CD4-positive, alpha-beta memory T cell (primary cell): Measurements from ENCODE around the gene SLC39A13. TPM values are rescaled to one million over a fixed set of nuclear protein-coding genes. Genes with fewer than 3 reads are reported as not detected.

Experiments used
- CTCF ChIA-PET: fragments of 350-600 bp; sonication (Branson Sonifier 250); formaldehyde crosslinking; loops from one replicate; lab custom pipeline; 2021; ENCODE audit warnings: inconsistent platforms; ENCODE audit not compliant: partially characterized antibody; lab: Charles Lee
- POLR2A ChIA-PET: fragments of 350-600 bp; sonication (Branson Sonifier 250); formaldehyde crosslinking; loops from one replicate; lab custom pipeline; 2021; ENCODE audit not compliant: partially characterized antibody; lab: Charles Lee
- DNase-seq, 5 donors: peaks; one replicate each; pipeline versions ENCODE4 v3.0.0 to v3.0.0-alpha.2; 2020 to 2022; ENCODE audit warnings: mixed read lengths in 1 of 5
- H3K27ac ChIP-seq: one replicate; pipeline ENCODE4 v1.7.0; 2013; ENCODE audit warnings: low read depth, low read length
- H3K27me3 ChIP-seq: 2 replicates; pipeline ENCODE4 v1.7.0; 2013; ENCODE audit warnings: mild to moderate bottlenecking, low read length, moderate library complexity; ENCODE audit not compliant: insufficient read depth
- H3K36me3 ChIP-seq: 2 replicates; pipeline ENCODE4 v1.7.0; 2013; ENCODE audit warnings: mild to moderate bottlenecking, low read length, moderate library complexity; ENCODE audit not compliant: insufficient read depth
- H3K4me1 ChIP-seq: 2 replicates; pipeline ENCODE4 v1.7.0; 2013; ENCODE audit warnings: mild to moderate bottlenecking, low read length, moderate library complexity; ENCODE audit not compliant: insufficient read depth
- H3K4me3 ChIP-seq, 2 donors: one replicate each; pipeline ENCODE4 v1.7.0; 2013; ENCODE audit warnings: low read length in 2 of 2, mild to moderate bottlenecking in 1 of 2
- H3K9me3 ChIP-seq, 2 donors: one replicate each; pipeline ENCODE4 v1.7.0; 2013; ENCODE audit warnings: low read length in 2 of 2, control low read depth in 1 of 2; ENCODE audit not compliant: control insufficient read depth in 1 of 2
- H3K27ac Mint-ChIP-seq, 7 donors: one replicate each; pipeline ENCODE4 v1.8.0; 2020 to 2021; ENCODE audit warnings: mixed read lengths in 7 of 7, mild to moderate bottlenecking in 6 of 7, inconsistent platforms in 3 of 7, moderate library complexity in 3 of 7
- H3K27me3 Mint-ChIP-seq, 2 donors: one replicate each; pipeline ENCODE4 v1.8.0; 2020 to 2021; ENCODE audit warnings: mixed read lengths in 2 of 2
- H3K36me3 Mint-ChIP-seq, 2 donors: one replicate each; pipeline ENCODE4 v1.8.0; 2020 to 2021; ENCODE audit warnings: mixed read lengths in 2 of 2, inconsistent platforms in 1 of 2, mild to moderate bottlenecking in 1 of 2
- H3K4me1 Mint-ChIP-seq, 4 donors: one replicate each; pipeline ENCODE4 v1.8.0; 2020 to 2021; ENCODE audit warnings: mixed read lengths in 4 of 4, mild to moderate bottlenecking in 1 of 4
- H3K4me3 Mint-ChIP-seq, 8 donors: one replicate each; pipeline ENCODE4 v1.8.0; 2020 to 2021; ENCODE audit warnings: mixed read lengths in 8 of 8, mild to moderate bottlenecking in 7 of 8, moderate library complexity in 6 of 8, inconsistent platforms in 3 of 8
- H3K9me3 Mint-ChIP-seq, 8 donors: one replicate each; pipeline ENCODE4 v1.8.0; 2020 to 2021; ENCODE audit warnings: mixed read lengths in 8 of 8, mild to moderate bottlenecking in 5 of 8, inconsistent platforms in 3 of 8, moderate library complexity in 1 of 8
- intact Hi-C: fragments of 100-400 bp; cut with micrococcal nuclease; formaldehyde crosslinking; loops from one replicate; pipeline ENCODE4 v1.15.1; 2023
- polyA plus RNA-seq, 2 donors: library from polyadenylated mRNA; unstranded; fragments of 300-500 nt; fragmentation: Illumina TruSeq; gene quantifications; one replicate each; pipeline ENCODE4 v1.2.3, GENCODE V29; 2021
- total RNA-seq, 2 experiments: library from RNA; stranded (reverse); gene quantifications; one replicate each; pipeline ENCODE4 v1.2.3, GENCODE V29; 2021

Gene SLC39A13
- total and polyA plus RNA-seq, 4 experiments from 2014 or later, result 22.3 to 68.3 (median 48.6) TPM

- no peaks in the 10 kb centered on the region for H3K27me3 Mint-ChIP-seq
- Histone ChIP-seq H3K4me1 (no peaks in the 10 kb centered on the region), H3K36me3 (no peaks in the 10 kb centered on the region), H3K4me3 (no peak overlapping the region), H3K27me3 (no peaks in the 10 kb centered on the region), H3K9me3 (no peaks in the 10 kb centered on the region), H3K27ac (no peak overlapping the region)
- intact Hi-C loops, result no loop called here
- peak overlapping the region in 2 of 7 donors; percentile 41 to 63 for H3K27ac Mint-ChIP-seq
- peaks cover 0 to 1% (median 0%) of the 10 kb centered on the region in 8 donors for H3K9me3 Mint-ChIP-seq
- no peak for DNase-seq
- no peaks in the 10 kb centered on the region for H3K4me1 Mint-ChIP-seq
- H3K36me3 Mint-ChIP-seq, result no peaks in the 10 kb centered on the region
- ChIA-PET POLR2A (no interaction called here), CTCF (no interaction called here)
- H3K4me3 Mint-ChIP-seq, result peak overlapping the region in 1 of 8 donors; percentile 24
Observed at GRCh38 chr11:47435687-47436086, 27.3 kb downstream of the SLC39A13 start.

- ChIA-PET POLR2A (no interaction called here), CTCF (no interaction called here)
- no peak overlapping the region for H3K4me3 Mint-ChIP-seq
- H3K9me3 Mint-ChIP-seq, result peaks cover 0 to 1% (median 0%) of the 10 kb centered on the region in 8 donors
- Histone ChIP-seq H3K36me3 (no peaks in the 10 kb centered on the region), H3K9me3 (no peaks in the 10 kb centered on the region), H3K27me3 (no peaks in the 10 kb centered on the region), H3K4me3 (no peak overlapping the region), H3K4me1 (no peaks in the 10 kb centered on the region), H3K27ac (no peak overlapping the region)
- H3K36me3 Mint-ChIP-seq, result no peaks in the 10 kb centered on the region
- no peaks in the 10 kb centered on the region for H3K27me3 Mint-ChIP-seq
- DNase-seq, result no peak
- H3K27ac Mint-ChIP-seq, result no peak overlapping the region
- intact Hi-C loops, result no loop called here
- H3K4me1 Mint-ChIP-seq, result no peaks in the 10 kb centered on the region
Observed at GRCh38 chr11:47436726-47437125, 28.3 kb downstream of the SLC39A13 start.

- H3K4me1 Mint-ChIP-seq, result no peaks in the 10 kb centered on the region
- ChIA-PET POLR2A (no interaction called here), CTCF (interaction anchor here (0.6 to 1.0 kb wide), 2 partner anchors 17 to 209 kb away, joined by 3 read pairs; no protein-coding TSS in a partner anchor)
- peaks cover 0 to 1% (median 0%) of the 10 kb centered on the region in 8 donors for H3K9me3 Mint-ChIP-seq
- H3K36me3 Mint-ChIP-seq, result no peaks in the 10 kb centered on the region
- H3K27ac Mint-ChIP-seq, result no peak overlapping the region
- no peaks in the 10 kb centered on the region for H3K9me3 ChIP-seq
- intact Hi-C loops, result no loop called here
- H3K4me3 Mint-ChIP-seq, result peak overlapping the region in 1 of 8 donors; percentile 47
- no peak for DNase-seq
- H3K27me3 Mint-ChIP-seq, result no peaks in the 10 kb centered on the region
- no peaks in the 10 kb centered on the region for H3K4me1 ChIP-seq
- no peak overlapping the region for H3K4me3 ChIP-seq
- no peaks in the 10 kb centered on the region for H3K27me3 ChIP-seq
- no peaks in the 10 kb centered on the region for H3K36me3 ChIP-seq
- H3K27ac ChIP-seq, result no peak overlapping the region
Observed at GRCh38 chr11:47437218-47437745, 28.9 kb downstream of the SLC39A13 start.

- H3K27ac ChIP-seq, result no peak overlapping the region
- POLR2A ChIA-PET, result no interaction called here
- no peaks in the 10 kb centered on the region for H3K9me3 ChIP-seq
- no peak for DNase-seq
- no peak overlapping the region for H3K27ac Mint-ChIP-seq
- intact Hi-C loops, result no loop called here
- H3K9me3 Mint-ChIP-seq, result peaks cover 0 to 1% (median 0%) of the 10 kb centered on the region in 8 donors
- no peaks in the 10 kb centered on the region for H3K27me3 ChIP-seq
- H3K36me3 Mint-ChIP-seq, result no peaks in the 10 kb centered on the region
- H3K4me1 Mint-ChIP-seq, result no peaks in the 10 kb centered on the region
- H3K27me3 Mint-ChIP-seq, result no peaks in the 10 kb centered on the region
- no peak overlapping the region for H3K4me3 Mint-ChIP-seq
- CTCF ChIA-PET, result interaction anchor here (0.6 to 1.0 kb wide), 2 partner anchors 17 to 209 kb away, joined by 3 read pairs; no protein-coding TSS in a partner anchor
- H3K4me1 ChIP-seq, result no peaks in the 10 kb centered on the region
- H3K36me3 ChIP-seq, result no peaks in the 10 kb centered on the region
- no peak overlapping the region for H3K4me3 ChIP-seq
Observed at GRCh38 chr11:47437746-47438418, 29.5 kb downstream of the SLC39A13 start.

- Mint-ChIP-seq H3K36me3 (no peaks in the 10 kb centered on the region), H3K27ac (no peak overlapping the region), H3K4me1 (no peaks in the 10 kb centered on the region), H3K4me3 (no peak overlapping the region), H3K9me3 (peaks cover 0 to 1% (median 0%) of the 10 kb centered on the region in 8 donors), H3K27me3 (no peaks in the 10 kb centered on the region)
- no peaks in the 10 kb centered on the region for H3K27me3 ChIP-seq
- POLR2A ChIA-PET, result interaction anchor here (0.5 kb wide), 1 partner anchor 605 kb away, joined by 3 read pairs; no protein-coding TSS in a partner anchor
- DNase-seq, result no peak
- CTCF ChIA-PET, result interaction anchor here (0.8 kb wide), 2 partner anchors 16 to 27 kb away, joined by 3 read pairs; no protein-coding TSS in a partner anchor
- intact Hi-C loops, result no loop called here
- no peaks in the 10 kb centered on the region for H3K36me3 ChIP-seq
- no peaks in the 10 kb centered on the region for H3K4me1 ChIP-seq
- H3K9me3 ChIP-seq, result no peaks in the 10 kb centered on the region
- H3K4me3 ChIP-seq, result no peak overlapping the region
- H3K27ac ChIP-seq, result no peak overlapping the region
Observed at GRCh38 chr11:47438721-47439120, 30.3 kb downstream of the SLC39A13 start.

GRCh38 chr11:47440054-47440476 is 31.7 kb downstream of the SLC39A13 start:
- ChIA-PET CTCF (interaction anchor here (1.2 kb wide), 1 partner anchor 14 kb away, joined by 3 read pairs; no protein-coding TSS in a partner anchor), POLR2A (no interaction called here)
- H3K9me3 Mint-ChIP-seq, result peaks cover 0 to 1% (median 0%) of the 10 kb centered on the region in 8 donors
- Histone ChIP-seq H3K4me3 (no peak overlapping the region), H3K27me3 (no peaks in the 10 kb centered on the region), H3K27ac (no peak overlapping the region), H3K36me3 (no peaks in the 10 kb centered on the region), H3K4me1 (no peaks in the 10 kb centered on the region), H3K9me3 (no peaks in the 10 kb centered on the region)
- no peaks in the 10 kb centered on the region for H3K4me1 Mint-ChIP-seq
- intact Hi-C loops, result no loop called here
- H3K27me3 Mint-ChIP-seq, result no peaks in the 10 kb centered on the region
- DNase-seq, result no peak
- no peaks in the 10 kb centered on the region for H3K36me3 Mint-ChIP-seq
- H3K27ac Mint-ChIP-seq, result no peak overlapping the region
- H3K4me3 Mint-ChIP-seq, result no peak overlapping the region

GRCh38 chr11:47441421-47441820 is 33.0 kb downstream of the SLC39A13 start:
- H3K4me1 ChIP-seq, result no peaks in the 10 kb centered on the region
- H3K27me3 Mint-ChIP-seq, result no peaks in the 10 kb centered on the region
- H3K36me3 Mint-ChIP-seq, result no peaks in the 10 kb centered on the region
- no peak overlapping the region for H3K4me3 Mint-ChIP-seq
- POLR2A ChIA-PET, result no interaction called here
- H3K27ac ChIP-seq, result no peak overlapping the region
- no peaks in the 10 kb centered on the region for H3K36me3 ChIP-seq
- no peaks in the 10 kb centered on the region for H3K27me3 ChIP-seq
- H3K9me3 ChIP-seq, result no peaks in the 10 kb centered on the region
- H3K4me1 Mint-ChIP-seq, result no peaks in the 10 kb centered on the region
- no peak overlapping the region for H3K4me3 ChIP-seq
- no peak overlapping the region for H3K27ac Mint-ChIP-seq
- intact Hi-C loops, result no loop called here
- CTCF ChIA-PET, result interaction anchor here (1.2 kb wide), 1 partner anchor 13 kb away, joined by 3 read pairs; no protein-coding TSS in a partner anchor
- DNase-seq, result no peak
- H3K9me3 Mint-ChIP-seq, result peaks cover 0 to 1% (median 0%) of the 10 kb centered on the region in 8 donors
